Activated CD8-positive, alpha-beta memory T cell treated with anti-CD3 and anti-CD28 coated beads for 1 hour (primary cell): ENCODE data around the gene XPR1.

Experiments used
- DNase-seq, 2 donors: peaks; one replicate each; pipeline ENCODE4 v3.0.0-alpha.2; 2020; ENCODE audit warnings: low read depth in 1 of 2; ENCODE audit errors: extremely low read depth in 1 of 2

Gene XPR1

GRCh38 chr1:180909462-180909976 is 277.7 kb downstream of the XPR1 start:
- DNase-seq = no peak

- no peak for DNase-seq
These were observed 279.9 kb downstream of the XPR1 start for GRCh38 chr1:180911640-180912191.

GRCh38 chr1:180912211-180912800 is 280.5 kb downstream of the XPR1 start:
- DNase-seq = no peak

- DNase-seq = no peak
These were observed 281.2 kb downstream of the XPR1 start, which contains the start of gene KIAA1614 for GRCh38 chr1:180912801-180913565. KIAA1614 (plus strand) TSS chr1:180912897; CDS start chr1:180913244, 347 bp downstream.

- no peak for DNase-seq
These were observed 283.7 kb downstream of the XPR1 start for GRCh38 chr1:180915426-180915965.

- no peak for DNase-seq
These were observed 284.4 kb downstream of the XPR1 start for GRCh38 chr1:180916012-180916770.

- no peak for DNase-seq
These were observed 284.9 kb downstream of the XPR1 start for GRCh38 chr1:180916771-180917170.

GRCh38 chr1:180917306-180918065 is 285.7 kb downstream of the XPR1 start:
- DNase-seq = no peak

- DNase-seq = no peak
These were observed 286.7 kb downstream of the XPR1 start for GRCh38 chr1:180918519-180918918.

GRCh38 chr1:180919183-180919700 is 287.4 kb downstream of the XPR1 start:
- DNase-seq = no peak

- DNase-seq = no peak
These were observed 288.4 kb downstream of the XPR1 start for GRCh38 chr1:180920193-180920592.

- no peak for DNase-seq
These were observed 288.9 kb downstream of the XPR1 start for GRCh38 chr1:180920702-180921101.

- no peak for DNase-seq
These were observed 289.6 kb downstream of the XPR1 start for GRCh38 chr1:180921386-180921785.

- no peak for DNase-seq
These were observed 290.2 kb downstream of the XPR1 start for GRCh38 chr1:180921891-180922630.

GRCh38 chr1:180922631-180923015 is 290.8 kb downstream of the XPR1 start:
- DNase-seq = no peak

- no peak for DNase-seq
These were observed 291.4 kb downstream of the XPR1 start for GRCh38 chr1:180923021-180923841.

- no peak for DNase-seq
These were observed 292.1 kb downstream of the XPR1 start for GRCh38 chr1:180923887-180924286.

- no peak for DNase-seq
These were observed 293.1 kb downstream of the XPR1 start for GRCh38 chr1:180924939-180925338.
